Activated CD4-positive, alpha-beta T cell treated with anti-CD3 and anti-CD28 coated beads, Interleukin-2, amount 10 ng/mL, durations not matched to agents 24 days and 14 days (primary cell): Measurements from ENCODE around the gene RAB8B. TPM values are rescaled to one million over a fixed set of nuclear protein-coding genes. Genes with fewer than 3 reads are reported as not detected.
"Not testable (repeated sequence)": the region's sequence is repeated elsewhere in the genome, so short reads cannot be mapped to it uniquely, and the experiment has no call there.

Experiments
- DNase-seq: peaks from one replicate; pipeline ENCODE4 v3.0.0; 2022
- H3K27ac Mint-ChIP-seq: one replicate; pipeline ENCODE4 v1.8.0; 2022; ENCODE audit warnings: mild to moderate bottlenecking, mixed read lengths
- H3K27me3 Mint-ChIP-seq: one replicate; pipeline ENCODE4 v1.8.0; 2022; ENCODE audit warnings: mixed read lengths
- H3K36me3 Mint-ChIP-seq: one replicate; pipeline ENCODE4 v1.8.0; 2022; ENCODE audit warnings: low read depth, mild to moderate bottlenecking, mixed read lengths
- H3K4me1 Mint-ChIP-seq: one replicate; pipeline ENCODE4 v1.8.0; 2021; ENCODE audit warnings: mixed read lengths
- H3K4me3 Mint-ChIP-seq: one replicate; pipeline ENCODE4 v1.8.0; 2022; ENCODE audit warnings: mild to moderate bottlenecking, moderate library complexity, mixed read lengths
- H3K9me3 Mint-ChIP-seq: one replicate; pipeline ENCODE4 v1.8.0; 2021; ENCODE audit warnings: mixed read lengths
- intact Hi-C: fragments of 100-400 bp; cut with micrococcal nuclease; formaldehyde crosslinking; loops from one replicate; pipeline ENCODE4 v1.15.1; 2023
- total RNA-seq: library from RNA; stranded (reverse); gene quantifications from 2 replicates; pipeline ENCODE4 v1.2.3, GENCODE V29; 2022

Gene RAB8B
- total RNA-seq, 1 donor from 2014 or later, result 186 TPM

GRCh38 chr15:63225381-63225780, 36.0 kb downstream of the RAB8B start:
- Mint-ChIP-seq H3K4me3 (no peak overlapping the region), H3K9me3 (no peaks in the 10 kb centered on the region), H3K27me3 (no peaks in the 10 kb centered on the region), H3K36me3 (peaks cover 51% of the 10 kb centered on the region), H3K27ac (no peak overlapping the region), H3K4me1 (peaks cover 45% of the 10 kb centered on the region)
- no peak for DNase-seq
- intact Hi-C loops, result no loop called here

- peak overlapping the region; percentile 25 for H3K27ac Mint-ChIP-seq
- peaks cover 47% of the 10 kb centered on the region for H3K36me3 Mint-ChIP-seq
- peaks cover 38% of the 10 kb centered on the region for H3K4me1 Mint-ChIP-seq
- peak overlapping the region; percentile 72 for H3K4me3 Mint-ChIP-seq
- no peaks in the 10 kb centered on the region for H3K9me3 Mint-ChIP-seq
- DNase-seq, result no peak
- intact Hi-C loops, result no loop called here
- H3K27me3 Mint-ChIP-seq, result no peaks in the 10 kb centered on the region
Observed at GRCh38 chr15:63226155-63226883, 36.9 kb downstream of the RAB8B start.

- Mint-ChIP-seq H3K36me3 (peaks cover 41% of the 10 kb centered on the region), H3K4me1 (peaks cover 42% of the 10 kb centered on the region), H3K27me3 (no peaks in the 10 kb centered on the region), H3K9me3 (no peaks in the 10 kb centered on the region), H3K4me3 (peak overlapping the region; percentile 72), H3K27ac (peak overlapping the region; percentile 48)
- DNase-seq, result no peak
- intact Hi-C loops, result no loop called here
Observed at GRCh38 chr15:63226966-63227401, 37.6 kb downstream of the RAB8B start.

GRCh38 chr15:63227689-63228088, 38.3 kb downstream of the RAB8B start:
- DNase-seq, result no peak
- Mint-ChIP-seq H3K4me3 (peak overlapping the region; percentile 22), H3K9me3 (no peaks in the 10 kb centered on the region), H3K27ac (peak overlapping the region; percentile 68), H3K36me3 (peaks cover 38% of the 10 kb centered on the region), H3K27me3 (no peaks in the 10 kb centered on the region), H3K4me1 (peaks cover 41% of the 10 kb centered on the region)
- intact Hi-C loops, result no loop called here

GRCh38 chr15:63231206-63231605, 41.8 kb downstream of the RAB8B start:
- H3K4me1 Mint-ChIP-seq, result peaks cover 48% of the 10 kb centered on the region
- H3K36me3 Mint-ChIP-seq, result peaks cover 40% of the 10 kb centered on the region
- intact Hi-C loops, result no loop called here
- H3K27me3 Mint-ChIP-seq, result no peaks in the 10 kb centered on the region
- H3K9me3 Mint-ChIP-seq, result no peaks in the 10 kb centered on the region
- peak overlapping the region; percentile 18 for H3K4me3 Mint-ChIP-seq
- no peak for DNase-seq
- peak overlapping the region; percentile 10 for H3K27ac Mint-ChIP-seq

GRCh38 chr15:63231706-63232105, 42.3 kb downstream of the RAB8B start:
- peaks cover 45% of the 10 kb centered on the region for H3K4me1 Mint-ChIP-seq
- H3K36me3 Mint-ChIP-seq, result peaks cover 36% of the 10 kb centered on the region
- intact Hi-C loops, result loop anchor here (1.0 to 2.0 kb wide), 2 partner anchors 19 to 43 kb away; partner anchors contain the start of gene RAB8B
- peak overlapping the region; percentile 18 for H3K4me3 Mint-ChIP-seq
- DNase-seq, result no peak
- peak overlapping the region; percentile 10 for H3K27ac Mint-ChIP-seq
- H3K27me3 Mint-ChIP-seq, result no peaks in the 10 kb centered on the region
- H3K9me3 Mint-ChIP-seq, result peaks cover under 1% of the 10 kb centered on the region

GRCh38 chr15:63232405-63232804, 43.0 kb downstream of the RAB8B start:
- peak overlapping the region; percentile 62 for H3K27ac Mint-ChIP-seq
- peaks cover 47% of the 10 kb centered on the region for H3K4me1 Mint-ChIP-seq
- intact Hi-C loops, result loop anchor here (1.0 to 2.0 kb wide), 2 partner anchors 20 to 44 kb away; partner anchors contain the start of gene RAB8B
- no peak for DNase-seq
- H3K4me3 Mint-ChIP-seq, result peak overlapping the region; percentile 49
- no peaks in the 10 kb centered on the region for H3K27me3 Mint-ChIP-seq
- peaks cover 7% of the 10 kb centered on the region for H3K9me3 Mint-ChIP-seq
- peaks cover 38% of the 10 kb centered on the region for H3K36me3 Mint-ChIP-seq

- DNase-seq, result no peak
- Mint-ChIP-seq H3K27me3 (no peaks in the 10 kb centered on the region), H3K9me3 (peaks cover 7% of the 10 kb centered on the region), H3K4me1 (peaks cover 49% of the 10 kb centered on the region), H3K36me3 (peaks cover 39% of the 10 kb centered on the region), H3K4me3 (no peak overlapping the region), H3K27ac (no peak overlapping the region)
- intact Hi-C loops, result loop anchor here (1.0 to 2.0 kb wide), 2 partner anchors 21 to 44 kb away; partner anchors contain the start of gene RAB8B
Observed at GRCh38 chr15:63232943-63233342, 43.5 kb downstream of the RAB8B start.

GRCh38 chr15:63233667-63234423, 44.4 kb downstream of the RAB8B start:
- no peak for DNase-seq
- H3K4me1 Mint-ChIP-seq, result peaks cover 50% of the 10 kb centered on the region
- H3K27me3 Mint-ChIP-seq, result no peaks in the 10 kb centered on the region
- H3K9me3 Mint-ChIP-seq, result peaks cover 7% of the 10 kb centered on the region
- intact Hi-C loops, result loop anchor here (2.0 kb wide), 1 partner anchor 45 kb away; the partner anchor contains the start of gene RAB8B
- no peak overlapping the region for H3K4me3 Mint-ChIP-seq
- peak overlapping the region; percentile 66 for H3K27ac Mint-ChIP-seq
- H3K36me3 Mint-ChIP-seq, result peaks cover 40% of the 10 kb centered on the region

- H3K4me3 Mint-ChIP-seq, result no peak overlapping the region
- H3K36me3 Mint-ChIP-seq, result peaks cover 37% of the 10 kb centered on the region
- H3K27ac Mint-ChIP-seq, result peak overlapping the region; percentile 66
- H3K4me1 Mint-ChIP-seq, result peaks cover 52% of the 10 kb centered on the region
- H3K27me3 Mint-ChIP-seq, result no peaks in the 10 kb centered on the region
- no peak for DNase-seq
- H3K9me3 Mint-ChIP-seq, result peaks cover 7% of the 10 kb centered on the region
- intact Hi-C loops, result no loop called here
Observed at GRCh38 chr15:63234451-63234870, 45.1 kb downstream of the RAB8B start.

GRCh38 chr15:63236272-63236671, 46.9 kb downstream of the RAB8B start:
- peaks cover 37% of the 10 kb centered on the region for H3K36me3 Mint-ChIP-seq
- no peak for DNase-seq
- H3K9me3 Mint-ChIP-seq, result peaks cover 7% of the 10 kb centered on the region
- peaks cover 53% of the 10 kb centered on the region for H3K4me1 Mint-ChIP-seq
- H3K27ac Mint-ChIP-seq, result no peak overlapping the region
- intact Hi-C loops, result no loop called here
- H3K27me3 Mint-ChIP-seq, result no peaks in the 10 kb centered on the region
- H3K4me3 Mint-ChIP-seq, result no peak overlapping the region

- H3K27me3 Mint-ChIP-seq, H3K9me3 Mint-ChIP-seq, H3K4me3 Mint-ChIP-seq, DNase-seq, intact Hi-C loops: not testable (repeated sequence)
- peak overlapping the region; percentile 35 for H3K27ac Mint-ChIP-seq
- peaks cover 49% of the 10 kb centered on the region for H3K4me1 Mint-ChIP-seq
- peaks cover 42% of the 10 kb centered on the region for H3K36me3 Mint-ChIP-seq
Observed at GRCh38 chr15:63237086-63237485, 47.7 kb downstream of the RAB8B start.

- no peak for DNase-seq
- Mint-ChIP-seq H3K27me3 (no peaks in the 10 kb centered on the region), H3K4me1 (peaks cover 49% of the 10 kb centered on the region), H3K36me3 (peaks cover 50% of the 10 kb centered on the region), H3K27ac (peak overlapping the region; percentile 73), H3K9me3 (peaks cover 7% of the 10 kb centered on the region), H3K4me3 (no peak overlapping the region)
- intact Hi-C loops, result no loop called here
Observed at GRCh38 chr15:63238171-63238570, 48.8 kb downstream of the RAB8B start.

GRCh38 chr15:63238796-63239195, 49.4 kb downstream of the RAB8B start:
- peaks cover 53% of the 10 kb centered on the region for H3K36me3 Mint-ChIP-seq
- DNase-seq, result no peak
- intact Hi-C loops, result no loop called here

More at GRCh38 chr15:63238796-63239195, 49.4 kb downstream of the RAB8B start:
- Mint-ChIP-seq H3K4me1 (peaks cover 51% of the 10 kb centered on the region), H3K4me3 (no peak overlapping the region), H3K9me3 (peaks cover 7% of the 10 kb centered on the region), H3K27ac (peak overlapping the region; percentile 34), H3K27me3 (no peaks in the 10 kb centered on the region)
